Trophoblast cell (in vitro differentiated cells and primary cell): ENCODE results near the gene AOAH.

Experiments used
- DNase-seq, 2 donors: peaks; one replicate each; pipeline ENCODE4 v3.0.0-alpha.2; 2016
- H2AFZ ChIP-seq: 2 replicates; pipeline ENCODE4 v1.6.1; 2013; ENCODE audit warnings: low read length, moderate library complexity, mild to moderate bottlenecking; ENCODE audit not compliant: insufficient read depth, poor library complexity
- H2AK5ac ChIP-seq: 2 replicates; pipeline ENCODE4 v1.6.1; 2013; ENCODE audit warnings: mild to moderate bottlenecking, low read length
- H2BK120ac ChIP-seq: 2 replicates; pipeline ENCODE4 v1.6.1; 2013; ENCODE audit warnings: low read length, mild to moderate bottlenecking, moderate library complexity; ENCODE audit not compliant: insufficient read depth, poor library complexity
- H2BK12ac ChIP-seq: 2 replicates; pipeline ENCODE4 v1.6.1; 2013; ENCODE audit warnings: mild to moderate bottlenecking, low read length, moderate library complexity
- H2BK5ac ChIP-seq: 2 replicates; pipeline ENCODE4 v1.6.1; 2013; ENCODE audit warnings: low read length, low read depth, moderate library complexity, mild to moderate bottlenecking; ENCODE audit not compliant: poor library complexity
- H3K14ac ChIP-seq: 2 replicates; pipeline ENCODE4 v1.6.1; 2013; ENCODE audit warnings: mild to moderate bottlenecking, low read length
- H3K18ac ChIP-seq: 2 replicates; pipeline ENCODE4 v1.6.1; 2013; ENCODE audit warnings: mild to moderate bottlenecking, low read length
- H3K23ac ChIP-seq: 2 replicates; pipeline ENCODE4 v1.6.1; 2013; ENCODE audit warnings: low read length
- H3K27ac ChIP-seq: 2 replicates; pipeline ENCODE4 v1.5.1; 2013; ENCODE audit warnings: low read depth, mild to moderate bottlenecking, inconsistent platforms, low read length, moderate library complexity
- H3K27me3 ChIP-seq: 2 replicates; pipeline ENCODE4 v1.6.1; 2013; ENCODE audit warnings: inconsistent platforms, mild to moderate bottlenecking, low read length, moderate library complexity; ENCODE audit not compliant: insufficient read depth
- H3K36me3 ChIP-seq, 2 experiments: 1 replicate in 1 of 2; 2 replicates in 1 of 2; pipeline ENCODE4 v1.6.1; 2013; ENCODE audit warnings: low read length in 2 of 2, mild to moderate bottlenecking in 2 of 2, moderate library complexity in 1 of 2; ENCODE audit not compliant: insufficient read depth in 2 of 2, control insufficient read depth in 1 of 2
- H3K4ac ChIP-seq: 2 replicates; pipeline ENCODE4 v1.6.1; 2013; ENCODE audit warnings: low read depth, mild to moderate bottlenecking, low read length, moderate library complexity
- H3K4me1 ChIP-seq, 2 experiments: 1 replicate in 1 of 2; 2 replicates in 1 of 2; pipeline ENCODE4 v1.6.1; 2013; ENCODE audit warnings: low read length in 2 of 2, mild to moderate bottlenecking in 2 of 2, moderate library complexity in 1 of 2; ENCODE audit not compliant: insufficient read depth in 2 of 2, control insufficient read depth in 1 of 2
- H3K4me2 ChIP-seq: 2 replicates; pipeline ENCODE4 v1.6.1; 2013; ENCODE audit warnings: inconsistent platforms, mild to moderate bottlenecking, low read length, moderate library complexity
- H3K4me3 ChIP-seq: 2 replicates; pipeline ENCODE4 v1.5.1; 2013; ENCODE audit warnings: mild to moderate bottlenecking, low read depth, low read length, inconsistent platforms
- H3K79me1 ChIP-seq: one replicate; pipeline ENCODE4 v1.6.1; 2013; ENCODE audit warnings: low read length
- H3K79me2 ChIP-seq: 2 replicates; pipeline ENCODE4 v1.6.1; 2013; ENCODE audit warnings: low read length, mild to moderate bottlenecking; ENCODE audit not compliant: control insufficient read depth, insufficient read depth, poor library complexity
- H3K9ac ChIP-seq: 2 replicates; pipeline ENCODE4 v1.6.1; 2013; ENCODE audit warnings: mild to moderate bottlenecking, low read length
- H3K9me3 ChIP-seq: 2 replicates; pipeline ENCODE4 v1.6.1; 2013; ENCODE audit warnings: low read depth, mild to moderate bottlenecking, control low read depth, inconsistent platforms, low read length; ENCODE audit not compliant: insufficient read depth
- H4K12ac ChIP-seq: 2 replicates; pipeline ENCODE4 v1.6.1; 2013; ENCODE audit warnings: low read depth, mild to moderate bottlenecking, low read length, moderate library complexity
- H4K8ac ChIP-seq: 2 replicates; pipeline ENCODE4 v1.6.1; 2013; ENCODE audit warnings: low read depth, mild to moderate bottlenecking, low read length, moderate library complexity
- H4K91ac ChIP-seq: one replicate; pipeline ENCODE4 v1.6.1; 2013; ENCODE audit warnings: low read depth, mild to moderate bottlenecking, low read length, moderate library complexity
- WGBS: extraction: QIAGEN DNeasy Blood & Tissue Kit; methylation state at CpG from one replicate; pipeline ENCODE4 v1.1.7; 2013; ENCODE audit warnings: missing lambda C conversion rate; ENCODE audit not compliant: insufficient read length, insufficient coverage; ENCODE audit errors: extremely low coverage; 5-methylcytosine and 5-hydroxymethylcytosine counted together

The AOAH gene

GRCh38 chr7:36758879-36759278 is 34.6 kb upstream of the AOAH start:
- Histone ChIP-seq H3K27me3 (no peaks in the 10 kb centered on the region), H3K9ac (no peak overlapping the region), H2BK5ac (no peak overlapping the region), H3K4me1 (peaks cover 5% of the 10 kb centered on the region in 2 experiments), H3K79me1 (no peaks in the 10 kb centered on the region), H2AK5ac (no peak overlapping the region), H3K4me2 (no peak overlapping the region), H2BK120ac (no peak overlapping the region), H2AFZ (no peak overlapping the region), H3K4me3 (no peak overlapping the region), H3K18ac (no peak overlapping the region), H3K79me2 (no peaks in the 10 kb centered on the region), H3K23ac (no peak overlapping the region), H3K36me3 (no peaks in the 10 kb centered on the region), H2BK12ac (no peak overlapping the region), H3K27ac (no peak overlapping the region), H3K14ac (no peak overlapping the region), H3K4ac (no peak overlapping the region), H4K91ac (no peak overlapping the region), H4K12ac (no peak overlapping the region), H4K8ac (no peak overlapping the region), H3K9me3 (no peaks in the 10 kb centered on the region)
- no CpG with 5 or more reads among the region's 1 CpG for WGBS
- DNase-seq: no peak

- no CpG with 5 or more reads among the region's 8 CpGs for WGBS
Measured at GRCh38 chr7:36755484-36755883, 31.2 kb upstream of the AOAH start.

GRCh38 chr7:36752026-36752711 is 27.9 kb upstream of the AOAH start:
- Histone ChIP-seq H3K14ac (no peak overlapping the region), H2AK5ac (no peak overlapping the region), H3K23ac (no peak overlapping the region), H3K79me1 (no peaks in the 10 kb centered on the region), H4K91ac (no peak overlapping the region), H3K36me3 (no peaks in the 10 kb centered on the region), H2AFZ (no peak overlapping the region), H3K27ac (no peak overlapping the region), H3K4ac (no peak overlapping the region), H3K9ac (no peak overlapping the region), H3K4me1 (peaks cover 0 to under 1% of the 10 kb centered on the region in 2 experiments), H3K18ac (no peak overlapping the region), H3K4me3 (no peak overlapping the region), H2BK120ac (no peak overlapping the region), H3K9me3 (no peaks in the 10 kb centered on the region), H3K27me3 (no peaks in the 10 kb centered on the region), H4K12ac (no peak overlapping the region), H2BK12ac (no peak overlapping the region), H3K4me2 (no peak overlapping the region), H4K8ac (no peak overlapping the region), H2BK5ac (no peak overlapping the region), H3K79me2 (no peaks in the 10 kb centered on the region)
- no CpG with 5 or more reads among the region's 2 CpGs for WGBS
- DNase-seq: no peak

More at GRCh38 chr7:36755484-36755883, 31.2 kb upstream of the AOAH start:
- Histone ChIP-seq H4K12ac (no peak overlapping the region), H3K9ac (no peak overlapping the region), H3K79me2 (no peaks in the 10 kb centered on the region), H3K27ac (no peak overlapping the region), H2AK5ac (no peak overlapping the region), H3K36me3 (no peaks in the 10 kb centered on the region), H2BK120ac (no peak overlapping the region), H2BK12ac (no peak overlapping the region), H3K4me2 (no peak overlapping the region), H3K4ac (no peak overlapping the region), H3K9me3 (no peaks in the 10 kb centered on the region), H4K8ac (no peak overlapping the region), H2AFZ (no peak overlapping the region), H3K23ac (no peak overlapping the region), H3K4me1 (no peaks in the 10 kb centered on the region), H3K4me3 (no peak overlapping the region), H2BK5ac (no peak overlapping the region), H4K91ac (no peak overlapping the region), H3K14ac (no peak overlapping the region), H3K27me3 (no peaks in the 10 kb centered on the region), H3K79me1 (no peaks in the 10 kb centered on the region), H3K18ac (no peak overlapping the region)
- DNase-seq: no peak

GRCh38 chr7:36750451-36750850 is 26.2 kb upstream of the AOAH start:
- H3K36me3 ChIP-seq: no peaks in the 10 kb centered on the region
- H3K23ac ChIP-seq: no peak overlapping the region
- H4K8ac ChIP-seq: no peak overlapping the region
- no peak overlapping the region for H2BK120ac ChIP-seq
- DNase-seq: no peak
- H3K79me2 ChIP-seq: no peaks in the 10 kb centered on the region
- peaks cover 0 to 5% of the 10 kb centered on the region in 2 experiments for H3K4me1 ChIP-seq
- H3K27me3 ChIP-seq: no peaks in the 10 kb centered on the region
- no peak overlapping the region for H3K4ac ChIP-seq
- no peak overlapping the region for H3K27ac ChIP-seq
- no peaks in the 10 kb centered on the region for H3K9me3 ChIP-seq
- no peak overlapping the region for H3K4me3 ChIP-seq
- no peak overlapping the region for H3K14ac ChIP-seq
- no peak overlapping the region for H2AFZ ChIP-seq
- no peak overlapping the region for H4K12ac ChIP-seq
- no peak overlapping the region for H3K4me2 ChIP-seq
- H3K18ac ChIP-seq: no peak overlapping the region
- H2BK12ac ChIP-seq: no peak overlapping the region
- no peak overlapping the region for H2AK5ac ChIP-seq
- no CpG with 5 or more reads among the region's 5 CpGs for WGBS
- no peak overlapping the region for H2BK5ac ChIP-seq
- no peak overlapping the region for H3K9ac ChIP-seq
- H3K79me1 ChIP-seq: no peaks in the 10 kb centered on the region
- no peak overlapping the region for H4K91ac ChIP-seq
